A673 (cell line): ENCODE data around the gene WFDC6. TPM values are rescaled to one million over a fixed set of nuclear protein-coding genes. Genes with fewer than 3 reads are reported as not detected.
A peak's percentile ranks its signal among the peaks of the same experiment; 100 is the strongest.
"Not testable (repeated sequence)": the region's sequence is repeated elsewhere in the genome, so short reads cannot be mapped to it uniquely, and the experiment has no call there.

Experiments used
- BruUV-seq: library from RNA; stranded (reverse); fragments of 400-500 nt; replicated peaks from 2 replicates; lab custom pipeline; 2021; lab: Mats Ljungman, UMichigan
- CTCF ChIA-PET: fragments of 300-600 bp; sonication (Branson Sonifier 250); formaldehyde crosslinking; loops from one replicate; lab custom pipeline; 2022; ENCODE audit warnings: antibody characterized with exemption; lab: Charles Lee
- POLR2A ChIA-PET: fragments of 300-600 bp; sonication (Branson Sonifier 250); formaldehyde crosslinking; loops from one replicate; lab custom pipeline; 2022; ENCODE audit warnings: antibody characterized with exemption; ENCODE audit not compliant: low non-redundant PET; lab: Charles Lee
- DNase-seq: peaks from one replicate; pipeline ENCODE4 v3.0.0-alpha.2; 2015; ENCODE audit warnings: low spot score
- H3K27ac ChIP-seq: fragments of 200-600 bp; sonication (generic); 2 replicates; pipeline ENCODE4 v1.5.1; 2016; ENCODE audit warnings: mixed run types, low read depth, mild to moderate bottlenecking, mixed read lengths, antibody characterized with exemption, low read length; ENCODE audit not compliant: poor library complexity, severe bottlenecking
- H3K27me3 ChIP-seq: fragments of 200-600 bp; sonication (generic); replicated peaks from 2 replicates; pipeline ENCODE4 v1.6.1; 2017; ENCODE audit warnings: mixed run types, low read depth, mild to moderate bottlenecking, mixed read lengths, antibody characterized with exemption, low read length; ENCODE audit not compliant: insufficient read depth, poor library complexity
- H3K36me3 ChIP-seq: fragments of 200-600 bp; sonication (generic); 2 replicates; pipeline ENCODE4 v1.6.1; 2016; ENCODE audit warnings: mixed run types, mild to moderate bottlenecking, mixed read lengths, antibody characterized with exemption, low read length; ENCODE audit not compliant: insufficient read depth, poor library complexity, severe bottlenecking
- H3K4me1 ChIP-seq: fragments of 200-600 bp; sonication (generic); 2 replicates; pipeline ENCODE4 v1.6.1; 2017; ENCODE audit warnings: mixed run types, mild to moderate bottlenecking, mixed read lengths, antibody characterized with exemption, low read length; ENCODE audit not compliant: insufficient read depth, poor library complexity, severe bottlenecking
- H3K4me3 ChIP-seq: fragments of 200-600 bp; sonication (generic); 2 replicates; pipeline ENCODE4 v1.5.1; 2016; ENCODE audit warnings: low read depth, mixed run types, mild to moderate bottlenecking, mixed read lengths, low read length; ENCODE audit not compliant: poor library complexity, severe bottlenecking
- H3K9me3 ChIP-seq: fragments of 200-600 bp; sonication (generic); 2 replicates; pipeline ENCODE4 v1.6.1; 2016; ENCODE audit warnings: mixed run types, low read depth, mild to moderate bottlenecking, mixed read lengths, antibody characterized with exemption, low read length; ENCODE audit not compliant: poor library complexity, severe bottlenecking
- CTCF ChIP-seq: fragments of 300-800, 200-600 bp; sonication (generic); conservative IDR thresholded peaks from 2 replicates; pipeline ENCODE4 v1.5.1; 2017; ENCODE audit warnings: low read depth, mild to moderate bottlenecking, antibody characterized with exemption, low read length, moderate library complexity, mixed read lengths
- EZH2 ChIP-seq: fragments of 200-600 bp; sonication (generic); IDR thresholded peaks from 2 replicates; pipeline ENCODE4 v1.6.1; 2017; ENCODE audit warnings: borderline replicate concordance, low read depth, mild to moderate bottlenecking, mixed read lengths, antibody characterized with exemption, low read length; ENCODE audit not compliant: poor library complexity, severe bottlenecking
- intact Hi-C: fragments of 100-400 bp; cut with micrococcal nuclease; formaldehyde crosslinking; loops from one replicate; pipeline ENCODE4 v1.10.0; 2022; ENCODE audit not compliant: unreplicated experiment
- total RNA-seq: library from RNA; stranded (reverse); gene quantifications from 2 replicates; pipeline ENCODE4 v1.2.3, GENCODE V29; 2021

WFDC6 gene
- total RNA-seq, 1 experiment from 2014 or later: not detected

GRCh38 chr20:45578231-45578630, 38.9 kb upstream of the WFDC6 start:
- no TSS peak for BruUV-seq
- no peaks in the 10 kb centered on the region for H3K4me1 ChIP-seq
- H3K4me3 ChIP-seq: no peak overlapping the region
- no peaks in the 10 kb centered on the region for H3K36me3 ChIP-seq
- H3K27ac ChIP-seq: no peak overlapping the region
- ChIA-PET POLR2A (no interaction called here), CTCF (no interaction called here)
- TF ChIP-seq EZH2: no peak
- no peak for TF ChIP-seq CTCF
- DNase-seq: peak; percentile 1
- no peaks in the 10 kb centered on the region for H3K9me3 ChIP-seq
- intact Hi-C loops: no loop called here
- peaks cover 21% of the 10 kb centered on the region for H3K27me3 ChIP-seq

GRCh38 chr20:45576995-45577394, 37.7 kb upstream of the WFDC6 start:
- no peak for TF ChIP-seq CTCF
- no peak for TF ChIP-seq EZH2
- intact Hi-C loops: no loop called here

GRCh38 chr20:45575931-45576330, 36.6 kb upstream of the WFDC6 start:
- no peak for TF ChIP-seq CTCF
- no peak for TF ChIP-seq EZH2
- CTCF ChIA-PET: no interaction called here
- POLR2A ChIA-PET: no interaction called here

More at GRCh38 chr20:45576995-45577394, 37.7 kb upstream of the WFDC6 start:
- ChIA-PET CTCF (no interaction called here), POLR2A (no interaction called here)
- peaks cover 10% of the 10 kb centered on the region for H3K27me3 ChIP-seq
- no peaks in the 10 kb centered on the region for H3K9me3 ChIP-seq
- H3K4me3 ChIP-seq: no peak overlapping the region
- H3K36me3 ChIP-seq: no peaks in the 10 kb centered on the region
- no peak for DNase-seq
- no TSS peak for BruUV-seq
- no peak overlapping the region for H3K27ac ChIP-seq
- no peaks in the 10 kb centered on the region for H3K4me1 ChIP-seq

GRCh38 chr20:45569650-45570049, 30.4 kb upstream of the WFDC6 start:
- intact Hi-C loops, H3K27me3 ChIP-seq, DNase-seq, BruUV-seq, H3K9me3 ChIP-seq, H3K27ac ChIP-seq, POLR2A ChIA-PET, H3K4me1 ChIP-seq, H3K36me3 ChIP-seq, CTCF ChIA-PET, H3K4me3 ChIP-seq: not testable (repeated sequence)

More at GRCh38 chr20:45575931-45576330, 36.6 kb upstream of the WFDC6 start:
- Histone ChIP-seq H3K27ac (no peak overlapping the region), H3K4me1 (no peaks in the 10 kb centered on the region), H3K4me3 (no peak overlapping the region), H3K27me3 (peaks cover 8% of the 10 kb centered on the region), H3K9me3 (no peaks in the 10 kb centered on the region), H3K36me3 (no peaks in the 10 kb centered on the region)
- DNase-seq: no peak
- BruUV-seq: no TSS peak
- intact Hi-C loops: no loop called here
